GM12878 (cell line): ENCODE measurements around the gene AGRP. TPM values are rescaled to one million over a fixed set of nuclear protein-coding genes. Genes with fewer than 3 reads are reported as not detected.

ENCODE experiments used
- ATAC-seq: fragments of 200-7000 bp; cut with Tn5 transposase; 3 replicates; pipeline ENCODE4 v1.9.1; 2020; ENCODE audit warnings: mild to moderate bottlenecking, moderate library complexity
- BruUV-seq: library from RNA; stranded (reverse); fragments of 400-500 nt; replicated peaks from 2 replicates; lab custom pipeline; 2021; lab: Mats Ljungman, UMichigan
- CTCF ChIA-PET: fragments of 300-600 bp; sonication (Branson Sonifier 250); formaldehyde crosslinking; extraction: SDS; loops from one replicate; lab custom pipeline; 2021; ENCODE audit warnings: inconsistent platforms; lab: Yijun Ruan, JAX
- POLR2A ChIA-PET: fragments of 350-600 bp; formaldehyde crosslinking; extraction: SDS; loops from one replicate; lab custom pipeline; 2021; ENCODE audit warnings: inconsistent platforms; lab: Charles Lee
- RAD21 ChIA-PET: fragments of 300-600 bp; sonication (Branson Sonifier 250); formaldehyde crosslinking; loops from one replicate; lab custom pipeline; 2023; ENCODE audit warnings: antibody characterized with exemption; ENCODE audit not compliant: unreplicated experiment; lab: Charles Lee
- SMC1A ChIA-PET: fragments of 300-600 bp; sonication (Branson Sonifier 250); formaldehyde crosslinking; loops from one replicate; lab custom pipeline; 2023; ENCODE audit not compliant: unreplicated experiment, uncharacterized antibody; lab: Charles Lee
- DNase-seq: peaks from one replicate; pipeline ENCODE4 v3.0.0-alpha.2; 2011; ENCODE audit warnings: low read depth, low spot score
- FAIRE-seq: peaks from 3 replicates; lab custom pipeline; 2011; peaks lifted over from hg19 to GRCh38; lab: Jason Lieb, UNC
- H2AFZ ChIP-seq: 2 replicates; pipeline ENCODE4 v1.6.0; 2011; ENCODE audit warnings: low read depth, low read length, control low read depth; ENCODE audit not compliant: control insufficient read depth
- H3K27ac ChIP-seq: 2 replicates; pipeline ENCODE4 v1.5.1; 2011; ENCODE audit warnings: control low read depth; ENCODE audit not compliant: control insufficient read depth, insufficient read depth
- H3K27me3 ChIP-seq, 2 experiments: replicated peaks in 1 of 2; 2 replicates each; pipeline versions ENCODE4 v1.6.0 to v1.6.1; 2011; ENCODE audit warnings: low read length in 1 of 2; ENCODE audit not compliant: control insufficient read depth in 2 of 2, insufficient read depth in 2 of 2
- H3K36me3 ChIP-seq, 2 experiments: 2 replicates each; pipeline ENCODE4 v1.5.1; 2011; ENCODE audit warnings: low read length in 1 of 2; ENCODE audit not compliant: control insufficient read depth in 2 of 2, insufficient read depth in 2 of 2
- H3K4me1 ChIP-seq: 2 replicates; pipeline ENCODE4 v1.6.1; 2011; ENCODE audit warnings: mild to moderate bottlenecking, low read length, moderate library complexity, mixed read lengths; ENCODE audit not compliant: control insufficient read depth, insufficient read depth
- H3K4me2 ChIP-seq: 2 replicates; pipeline ENCODE4 v1.6.0; 2011; ENCODE audit warnings: control low read depth; ENCODE audit not compliant: control insufficient read depth, insufficient read depth
- H3K4me3 ChIP-seq: fragments of 200-600 bp; sonication (generic); 2 replicates; pipeline ENCODE4 v1.5.1; 2016
- H3K79me2 ChIP-seq: 2 replicates; pipeline ENCODE4 v1.6.0; 2011; ENCODE audit warnings: low read length; ENCODE audit not compliant: control insufficient read depth, insufficient read depth
- H3K9ac ChIP-seq: 2 replicates; pipeline ENCODE4 v1.8.0; 2011; ENCODE audit warnings: low read length, control low read depth, mixed read lengths; ENCODE audit not compliant: control insufficient read depth, insufficient read depth
- H3K9me3 ChIP-seq: replicated peaks from 3 replicates; pipeline ENCODE4 v1.5.1; 2011; ENCODE audit warnings: mild to moderate bottlenecking, low read length; ENCODE audit not compliant: control insufficient read depth, insufficient read depth
- H4K20me1 ChIP-seq: 2 replicates; pipeline ENCODE4 v1.6.0; 2011; ENCODE audit not compliant: control insufficient read depth, insufficient read depth
- CREM ChIP-seq: IDR thresholded peaks from 2 replicates; pipeline ENCODE4 v1.6.1; 2014; ENCODE audit warnings: antibody characterized with exemption, low read depth
- HCFC1 ChIP-seq: fragments of 150-350 bp; IDR thresholded peaks from 2 replicates; pipeline ENCODE4 v1.6.1; 2014; ENCODE audit warnings: low read length
- RELA ChIP-seq: fragments of 450-650 bp; IDR thresholded peaks from 2 replicates; pipeline ENCODE4 v1.8.0; 2014; ENCODE audit warnings: borderline replicate concordance; ENCODE audit not compliant: partially characterized antibody
- SIN3A ChIP-seq: IDR thresholded peaks from 2 replicates; pipeline ENCODE4 v1.6.1; 2012; ENCODE audit warnings: low read depth, low read length, improper control_type of control experiment
- TCF7 ChIP-seq: IDR thresholded peaks from 2 replicates; pipeline ENCODE4 v1.6.1; 2014; ENCODE audit warnings: antibody characterized with exemption, borderline replicate concordance
- WGBS: methylation state at CpG from one replicate; pipeline ENCODE4 v1.1.6; 2016; ENCODE audit warnings: low lambda C conversion rate; ENCODE audit not compliant: insufficient replicate concordance, insufficient coverage; ENCODE audit errors: missing lambda C conversion rate; 5-methylcytosine and 5-hydroxymethylcytosine counted together
- in situ Hi-C: fragments of 300-500 bp; cut with MboI; formaldehyde crosslinking; loops from 9 replicates; pipeline ENCODE4 v1.14.3; 2018; ENCODE audit warnings: mixed read lengths
- intact Hi-C: fragments of 100-400 bp; cut with micrococcal nuclease; formaldehyde crosslinking; loops from one replicate; pipeline ENCODE4 v1.14.2; 2022; ENCODE audit not compliant: unreplicated experiment
- polyA plus RNA-seq, 11 experiments: library from polyadenylated mRNA; depleted of rRNA in 4 of 11; unstranded in 6 of 11; stranded (reverse) in 5 of 11; fragments of >200 nt; fragmentation: Nextera tagmentation in 4 of 11; fragmentation: Illumina TruSeq in 1 of 11; extraction: Ambion mirVana in 4 of 11; extraction: Trizol in 1 of 11; gene quantifications; 1 replicate in 1 of 11; 2 replicates in 10 of 11; pipeline versions ENCODE4 v1.2.1 to v1.2.3, GENCODE V29; 2011 to 2016; ENCODE audit warnings: inconsistent platforms in 2 of 11, missing spikeins in 2 of 11, low read depth in 1 of 11
- total RNA-seq, 4 experiments: library from RNA; depleted of rRNA in 3 of 4; stranded (reverse); fragments of >200 nt in 3 of 4; fragmentation: Illumina TruSeq in 1 of 4; extraction: Trizol in 1 of 4; gene quantifications; 2 replicates each; pipeline versions ENCODE4 v1.2.1 to v1.2.3, GENCODE V29; 2013 to 2021
- TF ChIP-seq, protein P1 (sequence below): IDR thresholded peaks from 2 replicates; pipeline ENCODE4 v1.6.1; 2011; ENCODE audit warnings: borderline replicate concordance, low read depth, mild to moderate bottlenecking, moderate library complexity, mixed read lengths, low read length; ENCODE audit not compliant: insufficient read depth; ENCODE audit errors: extremely low read length
- TF ChIP-seq, protein P2 (sequence below): fragments of 450-650 bp; IDR thresholded peaks from 2 replicates; pipeline ENCODE4 v1.6.1; 2018; ENCODE audit warnings: borderline replicate concordance, mild to moderate bottlenecking; ENCODE audit not compliant: partially characterized antibody
- TF ChIP-seq, protein P3 (sequence below): fragments of 450-650 bp; formaldehyde crosslinking; IDR thresholded peaks from 2 replicates; pipeline ENCODE4 v1.4.0; 2020; ENCODE audit warnings: mild to moderate bottlenecking, moderate library complexity

The AGRP gene
- total and polyA plus RNA-seq, 10 of the 15 experiments (the other 5 are each of a cell fraction or from before 2014, with no cell fraction given): 0.16 to 0.75 (median 0.53) TPM; not detected in 6

DNA sequence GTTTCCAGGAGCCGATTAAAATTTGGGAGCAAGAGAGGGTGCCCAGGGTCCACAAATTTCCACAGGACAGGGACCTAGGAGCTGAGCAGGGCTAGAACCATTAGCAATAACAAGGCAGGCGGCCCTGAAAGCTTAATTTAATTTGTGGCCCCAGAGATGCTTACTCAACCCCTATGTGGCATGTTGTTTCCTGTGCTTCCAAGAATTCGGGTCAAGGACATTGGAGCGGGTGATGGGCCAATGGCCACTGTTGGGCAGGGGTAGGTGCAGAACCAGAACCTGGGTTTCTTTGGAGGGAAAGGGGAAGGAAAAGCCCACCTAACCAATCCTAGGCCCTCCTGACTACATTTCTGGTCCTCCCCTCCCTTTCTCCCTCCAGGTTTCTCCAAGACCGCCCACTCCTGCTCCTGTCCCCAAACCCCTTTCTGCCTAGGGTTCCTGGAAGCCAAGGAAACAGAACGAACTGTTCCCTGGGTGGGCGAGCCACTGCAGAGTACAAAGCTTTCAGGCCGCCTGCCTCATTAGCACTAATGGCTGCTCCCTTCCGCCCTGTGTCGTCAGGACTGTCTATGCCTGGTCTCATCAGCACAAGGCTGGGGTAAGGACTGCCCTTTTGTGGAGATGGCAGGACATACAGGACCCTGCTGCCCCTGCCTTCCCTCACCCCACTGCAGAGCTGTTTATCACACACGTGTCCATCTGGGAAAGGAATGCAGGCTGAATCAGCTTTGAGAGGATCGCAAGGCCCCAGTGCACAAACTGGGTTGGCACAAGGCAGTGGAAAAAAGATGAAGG is 581 bp upstream of the AGRP start:
- Histone ChIP-seq H3K4me2 (no peak overlapping the region), H4K20me1 (no peaks in the 10 kb centered on the region), H3K4me1 (peaks cover 14% of the 10 kb centered on the region), H3K27me3 (no peaks in the 10 kb centered on the region), H3K27ac (no peak overlapping the region), H2AFZ (no peak overlapping the region), H3K36me3 (no peaks in the 10 kb centered on the region), H3K9ac (no peak overlapping the region), H3K79me2 (peaks cover 40% of the 10 kb centered on the region), H3K9me3 (no peaks in the 10 kb centered on the region), H3K4me3 (no peak overlapping the region)
- SMC1A ChIA-PET: interaction anchor here (0.9 to 7.0 kb wide), 2 partner anchors 32 to 37 kb away, joined by 3 to 88 read pairs; no protein-coding TSS in a partner anchor
- CTCF ChIA-PET: interaction anchor here (1.5 to 8.2 kb wide), 2 partner anchors 33 to 63 kb away, joined by 4 to 252 read pairs; no protein-coding TSS in a partner anchor
- TF ChIP-seq CREM: no peak
- TF ChIP-seq HCFC1: no peak
- TF ChIP-seq, protein P1, sequence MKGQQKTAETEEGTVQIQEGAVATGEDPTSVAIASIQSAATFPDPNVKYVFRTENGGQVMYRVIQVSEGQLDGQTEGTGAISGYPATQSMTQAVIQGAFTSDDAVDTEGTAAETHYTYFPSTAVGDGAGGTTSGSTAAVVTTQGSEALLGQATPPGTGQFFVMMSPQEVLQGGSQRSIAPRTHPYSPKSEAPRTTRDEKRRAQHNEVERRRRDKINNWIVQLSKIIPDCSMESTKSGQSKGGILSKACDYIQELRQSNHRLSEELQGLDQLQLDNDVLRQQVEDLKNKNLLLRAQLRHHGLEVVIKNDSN: no peak
- TF ChIP-seq, protein P2, sequence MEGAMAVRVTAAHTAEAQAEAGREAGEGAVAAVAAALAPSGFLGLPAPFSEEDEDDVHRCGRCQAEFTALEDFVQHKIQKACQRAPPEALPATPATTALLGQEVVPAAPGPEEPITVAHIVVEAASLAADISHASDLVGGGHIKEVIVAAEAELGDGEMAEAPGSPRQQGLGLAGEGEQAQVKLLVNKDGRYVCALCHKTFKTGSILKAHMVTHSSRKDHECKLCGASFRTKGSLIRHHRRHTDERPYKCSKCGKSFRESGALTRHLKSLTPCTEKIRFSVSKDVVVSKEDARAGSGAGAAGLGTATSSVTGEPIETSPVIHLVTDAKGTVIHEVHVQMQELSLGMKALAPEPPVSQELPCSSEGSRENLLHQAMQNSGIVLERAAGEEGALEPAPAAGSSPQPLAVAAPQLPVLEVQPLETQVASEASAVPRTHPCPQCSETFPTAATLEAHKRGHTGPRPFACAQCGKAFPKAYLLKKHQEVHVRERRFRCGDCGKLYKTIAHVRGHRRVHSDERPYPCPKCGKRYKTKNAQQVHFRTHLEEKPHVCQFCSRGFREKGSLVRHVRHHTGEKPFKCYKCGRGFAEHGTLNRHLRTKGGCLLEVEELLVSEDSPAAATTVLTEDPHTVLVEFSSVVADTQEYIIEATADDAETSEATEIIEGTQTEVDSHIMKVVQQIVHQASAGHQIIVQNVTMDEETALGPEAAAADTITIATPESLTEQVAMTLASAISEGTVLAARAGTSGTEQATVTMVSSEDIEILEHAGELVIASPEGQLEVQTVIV: no peak
- TF ChIP-seq SIN3A: no peak
- TF ChIP-seq, protein P3, sequence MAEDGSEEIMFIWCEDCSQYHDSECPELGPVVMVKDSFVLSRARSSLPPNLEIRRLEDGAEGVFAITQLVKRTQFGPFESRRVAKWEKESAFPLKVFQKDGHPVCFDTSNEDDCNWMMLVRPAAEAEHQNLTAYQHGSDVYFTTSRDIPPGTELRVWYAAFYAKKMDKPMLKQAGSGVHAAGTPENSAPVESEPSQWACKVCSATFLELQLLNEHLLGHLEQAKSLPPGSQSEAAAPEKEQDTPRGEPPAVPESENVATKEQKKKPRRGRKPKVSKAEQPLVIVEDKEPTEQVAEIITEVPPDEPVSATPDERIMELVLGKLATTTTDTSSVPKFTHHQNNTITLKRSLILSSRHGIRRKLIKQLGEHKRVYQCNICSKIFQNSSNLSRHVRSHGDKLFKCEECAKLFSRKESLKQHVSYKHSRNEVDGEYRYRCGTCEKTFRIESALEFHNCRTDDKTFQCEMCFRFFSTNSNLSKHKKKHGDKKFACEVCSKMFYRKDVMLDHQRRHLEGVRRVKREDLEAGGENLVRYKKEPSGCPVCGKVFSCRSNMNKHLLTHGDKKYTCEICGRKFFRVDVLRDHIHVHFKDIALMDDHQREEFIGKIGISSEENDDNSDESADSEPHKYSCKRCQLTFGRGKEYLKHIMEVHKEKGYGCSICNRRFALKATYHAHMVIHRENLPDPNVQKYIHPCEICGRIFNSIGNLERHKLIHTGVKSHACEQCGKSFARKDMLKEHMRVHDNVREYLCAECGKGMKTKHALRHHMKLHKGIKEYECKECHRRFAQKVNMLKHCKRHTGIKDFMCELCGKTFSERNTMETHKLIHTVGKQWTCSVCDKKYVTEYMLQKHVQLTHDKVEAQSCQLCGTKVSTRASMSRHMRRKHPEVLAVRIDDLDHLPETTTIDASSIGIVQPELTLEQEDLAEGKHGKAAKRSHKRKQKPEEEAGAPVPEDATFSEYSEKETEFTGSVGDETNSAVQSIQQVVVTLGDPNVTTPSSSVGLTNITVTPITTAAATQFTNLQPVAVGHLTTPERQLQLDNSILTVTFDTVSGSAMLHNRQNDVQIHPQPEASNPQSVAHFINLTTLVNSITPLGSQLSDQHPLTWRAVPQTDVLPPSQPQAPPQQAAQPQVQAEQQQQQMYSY (CRISPR knock-in tag): no peak
- no peak for TF ChIP-seq RELA
- no peak for TF ChIP-seq TCF7
- ATAC-seq (no peak), DNase-seq (no peak), FAIRE-seq (no peak)
- in situ Hi-C loops: loop anchor here (5.0 kb wide), 1 partner anchor 33 kb away; no protein-coding TSS in a partner anchor
- RAD21 ChIA-PET: interaction anchor here (4.6 kb wide), 1 partner anchor 8 kb away, joined by 69 read pairs; no protein-coding TSS in a partner anchor
- intact Hi-C loops: no loop called here
- no TSS peak for BruUV-seq
- POLR2A ChIA-PET: interaction anchor here (0.6 kb wide), 1 partner anchor 56 kb away, joined by 3 read pairs; no protein-coding TSS in a partner anchor
- 91% methylated on average over 12 of the region's 12 CpGs for WGBS
